Measurements from ENCODE around the gene LRIT1.

Gene LRIT1

GRCh38 chr10:84196083-84196482 lies 45.3 kb downstream of the LRIT1 start:
- TF ChIP-seq GATA3 (IDR thresholded peaks at IDR 0.05; ENCODE audit: low read depth, low read length) (no peak), GATA2 (IDR thresholded peaks at IDR 0.05; ENCODE audit: low read depth, low read length) (peak; percentile 36)

- no peak for TF ChIP-seq GATA2 (IDR thresholded peaks at IDR 0.05; ENCODE audit: low read depth, low read length)
- no peak for TF ChIP-seq GATA3 (IDR thresholded peaks at IDR 0.05; ENCODE audit: low read depth, low read length)
Measured at GRCh38 chr10:84195044-84195830, 46.1 kb downstream of the LRIT1 start.

DNA sequence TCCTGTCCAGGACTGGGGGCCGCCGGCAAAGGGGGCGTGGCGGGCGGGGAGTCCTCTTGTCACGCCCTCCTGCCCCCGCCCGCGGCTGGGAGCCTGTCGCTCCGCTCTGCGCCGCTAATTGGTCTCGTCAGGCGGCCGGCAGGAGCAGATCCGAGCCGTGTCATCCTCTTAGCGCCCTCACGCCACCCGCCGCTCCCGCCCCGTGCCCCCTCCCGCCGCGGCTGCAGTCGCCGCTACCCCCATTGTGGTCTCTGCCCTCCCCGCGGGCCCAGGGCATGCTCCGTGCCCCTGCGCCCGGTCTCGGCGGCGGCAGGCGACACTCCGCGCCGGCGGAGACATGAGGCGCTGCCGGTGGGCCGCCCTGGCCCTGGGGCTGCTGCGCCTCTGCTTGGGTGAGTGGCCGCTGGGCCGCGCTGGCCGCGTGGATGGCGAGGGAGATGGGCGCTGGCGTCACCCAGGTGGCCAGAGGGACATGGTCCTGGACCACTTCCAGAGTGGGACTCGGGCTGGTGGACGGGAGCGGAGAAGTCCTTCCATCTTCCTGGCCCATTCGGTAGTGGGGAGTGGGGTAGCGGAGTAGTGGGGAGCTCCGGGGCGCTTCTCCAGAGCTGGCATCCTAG lies 46.8 kb downstream of the LRIT1 start, which contains the start of gene CDHR1:
TSS of gene CDHR1 (plus strand) at position 114 of the 620 bp plus-strand sequence. CDS start at position 338, 224 bp downstream.
- TF ChIP-seq GATA2 (IDR thresholded peaks at IDR 0.05; ENCODE audit: low read depth, low read length): no peak
- TF ChIP-seq GATA3 (IDR thresholded peaks at IDR 0.05; ENCODE audit: low read depth, low read length): no peak

DNA sequence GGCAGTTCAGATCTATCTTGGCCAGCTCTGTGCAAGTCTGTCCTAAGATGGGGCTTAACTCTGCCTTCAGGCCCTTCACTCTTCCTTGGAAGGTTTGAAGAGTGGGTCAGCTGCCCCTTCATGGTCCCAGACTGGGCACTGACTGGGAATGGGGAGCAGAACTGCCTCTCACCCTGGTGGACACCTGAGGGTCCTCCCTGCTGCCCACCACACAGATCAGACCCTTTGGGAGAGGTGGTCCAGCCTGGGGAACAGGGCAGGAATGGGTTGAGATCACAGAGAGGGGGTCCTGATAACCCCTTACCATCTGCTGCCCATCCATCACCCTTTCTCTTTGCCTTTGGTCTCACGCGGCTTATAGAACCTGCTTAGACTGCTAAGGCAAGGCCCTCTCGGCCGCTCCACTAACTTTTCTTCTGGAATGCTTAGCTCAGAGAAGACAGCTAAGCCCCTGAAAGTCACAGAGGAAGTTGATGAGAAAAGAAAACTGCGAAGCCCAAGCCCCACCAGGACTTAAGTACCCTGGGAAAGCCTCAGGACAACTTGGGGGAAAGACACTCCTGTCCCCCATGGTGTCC lies 47.4 kb downstream of the LRIT1 start:
- no peak for TF ChIP-seq GATA3 (IDR thresholded peaks at IDR 0.05; ENCODE audit: low read depth, low read length)
- TF ChIP-seq GATA2 (IDR thresholded peaks at IDR 0.05; ENCODE audit: low read depth, low read length): no peak

DNA sequence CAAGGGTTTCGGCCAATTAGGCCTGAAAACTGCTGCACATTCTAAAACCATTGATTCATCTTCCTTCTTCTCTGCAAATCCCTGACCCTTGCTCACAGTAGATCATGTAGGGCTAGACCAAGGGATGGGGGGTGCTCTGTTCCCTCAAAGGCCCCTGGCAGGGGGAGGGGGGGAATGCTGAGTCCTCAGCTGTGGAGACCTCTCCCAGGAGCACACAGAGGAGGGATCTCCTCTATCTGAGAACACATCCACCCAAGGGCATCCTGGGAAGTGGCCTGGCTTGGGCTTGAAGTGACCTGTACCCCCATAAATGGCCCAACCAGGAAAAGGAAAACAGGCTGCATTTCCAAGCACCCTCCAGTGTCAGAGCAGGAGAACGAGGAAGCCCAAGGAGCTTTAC lies 48.0 kb downstream of the LRIT1 start:
- TF ChIP-seq GATA3 (IDR thresholded peaks at IDR 0.05; ENCODE audit: low read depth, low read length): no peak

- TF ChIP-seq GATA3 (IDR thresholded peaks at IDR 0.05; ENCODE audit: low read depth, low read length): no peak
- no peak for TF ChIP-seq GATA2 (IDR thresholded peaks at IDR 0.05; ENCODE audit: low read depth, low read length)
Measured at GRCh38 chr10:84191106-84191505, 50.2 kb downstream of the LRIT1 start.

DNA sequence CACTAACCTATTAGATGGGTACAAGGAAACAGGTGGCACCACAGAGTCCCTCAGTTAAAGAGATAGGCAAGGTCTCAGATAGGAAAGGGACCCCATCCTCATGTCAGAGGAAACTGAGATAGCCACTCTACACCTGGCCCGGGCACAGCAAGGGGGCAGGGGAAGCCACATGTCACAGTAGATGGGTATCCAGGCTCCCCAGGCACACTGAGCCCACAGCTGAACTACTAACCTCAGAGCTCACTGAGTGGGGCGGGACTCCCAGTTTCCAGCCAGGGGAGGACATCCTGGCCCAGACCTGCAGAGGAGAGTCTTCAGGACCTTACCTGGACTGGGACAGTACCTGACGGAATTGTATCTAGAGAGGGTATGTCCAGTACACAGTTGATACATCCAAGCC lies 50.7 kb downstream of the LRIT1 start:
- TF ChIP-seq GATA2 (IDR thresholded peaks at IDR 0.05; ENCODE audit: low read depth, low read length): no peak
- no peak for TF ChIP-seq GATA3 (IDR thresholded peaks at IDR 0.05; ENCODE audit: low read depth, low read length)

DNA sequence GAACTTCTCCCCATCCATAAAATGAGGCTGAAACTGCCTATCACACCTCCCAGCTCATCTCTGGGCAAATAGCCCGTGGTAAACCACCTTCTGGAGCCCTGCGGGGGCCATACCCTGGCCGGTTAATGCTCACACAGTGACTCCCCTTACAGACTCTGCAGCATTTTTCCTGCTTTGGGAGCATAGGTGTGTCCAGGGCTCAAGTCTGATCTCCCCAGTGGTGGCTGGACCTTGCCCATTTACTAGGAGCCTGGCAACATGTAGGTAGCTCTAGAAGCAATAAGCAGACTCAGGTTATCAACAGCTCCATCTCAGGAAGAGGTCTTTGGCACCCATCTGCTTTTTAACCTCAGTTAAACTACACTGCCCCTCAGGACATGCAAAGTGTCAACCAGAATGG lies 52.5 kb downstream of the LRIT1 start:
- TF ChIP-seq GATA3 (IDR thresholded peaks at IDR 0.05; ENCODE audit: low read depth, low read length) (no peak), GATA2 (IDR thresholded peaks at IDR 0.05; ENCODE audit: low read depth, low read length) (no peak)

DNA sequence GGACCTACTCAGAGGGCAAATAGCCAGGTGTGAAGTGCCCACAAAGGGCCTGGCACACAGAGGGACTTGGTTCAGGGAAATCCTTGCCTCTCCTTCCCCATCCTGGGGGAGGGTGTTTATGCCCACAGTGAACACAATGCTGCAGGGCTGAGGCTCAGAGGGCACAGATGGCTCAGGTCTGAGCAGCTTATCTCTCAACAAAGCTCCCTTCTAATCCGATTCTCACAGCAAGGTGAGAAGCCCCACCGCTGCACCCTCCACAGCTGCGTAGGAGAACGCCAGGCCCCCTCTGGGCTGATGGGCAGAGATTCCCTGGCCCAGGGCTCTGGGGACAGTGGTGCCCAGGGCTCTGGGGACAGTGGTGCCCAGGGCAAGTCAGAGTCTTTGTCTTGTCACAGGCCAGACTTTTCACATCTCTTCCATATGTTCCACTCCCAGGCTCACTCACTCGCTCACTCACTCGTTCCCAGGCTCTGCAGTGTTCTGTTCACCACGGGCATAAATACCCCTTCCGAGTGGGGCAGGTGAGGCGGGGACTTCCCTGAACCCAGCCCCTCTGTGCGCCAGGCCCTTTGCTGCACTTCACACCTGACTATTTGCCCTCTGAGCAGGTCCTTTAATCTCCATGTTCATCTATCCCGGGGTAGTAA lies 55.7 kb downstream of the LRIT1 start:
- TF ChIP-seq GATA3 (IDR thresholded peaks at IDR 0.05; ENCODE audit: low read depth, low read length) (no peak), GATA2 (IDR thresholded peaks at IDR 0.05; ENCODE audit: low read depth, low read length) (0 out of 2 replicates have a peak, but pooled peaks have one; percentile 33)

DNA sequence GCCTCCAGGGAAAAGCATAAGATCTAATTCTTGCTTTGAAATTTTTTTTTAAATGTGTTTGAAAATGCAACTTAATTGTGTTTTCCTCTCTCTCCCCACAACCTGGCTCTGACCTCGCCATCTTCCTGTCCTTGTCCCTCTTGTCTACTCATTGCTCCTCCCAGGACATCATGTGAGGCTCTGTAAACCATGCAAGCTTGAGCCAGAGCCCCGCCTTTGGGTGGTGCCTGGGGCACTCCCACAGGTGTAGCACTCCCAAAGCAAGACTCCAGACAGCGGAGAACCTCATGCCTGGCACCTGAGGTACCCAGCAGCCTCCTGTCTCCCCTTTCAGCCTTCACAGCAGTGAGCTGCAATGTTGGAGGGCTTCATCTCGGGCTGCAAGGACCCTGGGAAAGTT lies 56.8 kb downstream of the LRIT1 start:
- TF ChIP-seq GATA2 (IDR thresholded peaks at IDR 0.05; ENCODE audit: low read depth, low read length): no peak
- TF ChIP-seq GATA3 (IDR thresholded peaks at IDR 0.05; ENCODE audit: low read depth, low read length): no peak

DNA sequence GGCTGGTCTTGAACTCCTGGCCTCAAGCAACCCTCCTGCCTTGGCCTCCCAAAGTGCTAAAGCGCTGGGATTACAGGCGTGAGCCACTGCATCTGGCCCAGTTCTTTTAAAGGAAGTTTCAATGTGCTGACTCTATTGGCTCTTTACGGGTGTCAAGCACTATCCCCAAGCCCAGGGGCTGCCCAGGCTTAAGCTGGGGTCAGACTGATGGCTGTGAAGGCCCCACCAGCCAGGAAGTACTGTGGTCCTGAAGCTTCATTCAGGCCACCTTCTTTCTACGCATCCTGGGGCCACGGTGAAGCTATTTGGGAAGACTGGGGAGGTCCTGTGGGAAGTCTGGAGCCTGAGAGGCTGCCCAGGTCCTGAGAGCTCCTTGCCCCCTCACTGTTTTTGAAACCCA lies 59.7 kb downstream of the LRIT1 start:
- TF ChIP-seq GATA3 (IDR thresholded peaks at IDR 0.05; ENCODE audit: low read depth, low read length): no peak
- TF ChIP-seq GATA2 (IDR thresholded peaks at IDR 0.05; ENCODE audit: low read depth, low read length): no peak
